ENCODE measurements around the gene IL6R.
"Not testable (repeated sequence)": the region's sequence is repeated elsewhere in the genome, so short reads cannot be mapped to it uniquely, and the experiment has no call there.

Gene IL6R

DNA sequence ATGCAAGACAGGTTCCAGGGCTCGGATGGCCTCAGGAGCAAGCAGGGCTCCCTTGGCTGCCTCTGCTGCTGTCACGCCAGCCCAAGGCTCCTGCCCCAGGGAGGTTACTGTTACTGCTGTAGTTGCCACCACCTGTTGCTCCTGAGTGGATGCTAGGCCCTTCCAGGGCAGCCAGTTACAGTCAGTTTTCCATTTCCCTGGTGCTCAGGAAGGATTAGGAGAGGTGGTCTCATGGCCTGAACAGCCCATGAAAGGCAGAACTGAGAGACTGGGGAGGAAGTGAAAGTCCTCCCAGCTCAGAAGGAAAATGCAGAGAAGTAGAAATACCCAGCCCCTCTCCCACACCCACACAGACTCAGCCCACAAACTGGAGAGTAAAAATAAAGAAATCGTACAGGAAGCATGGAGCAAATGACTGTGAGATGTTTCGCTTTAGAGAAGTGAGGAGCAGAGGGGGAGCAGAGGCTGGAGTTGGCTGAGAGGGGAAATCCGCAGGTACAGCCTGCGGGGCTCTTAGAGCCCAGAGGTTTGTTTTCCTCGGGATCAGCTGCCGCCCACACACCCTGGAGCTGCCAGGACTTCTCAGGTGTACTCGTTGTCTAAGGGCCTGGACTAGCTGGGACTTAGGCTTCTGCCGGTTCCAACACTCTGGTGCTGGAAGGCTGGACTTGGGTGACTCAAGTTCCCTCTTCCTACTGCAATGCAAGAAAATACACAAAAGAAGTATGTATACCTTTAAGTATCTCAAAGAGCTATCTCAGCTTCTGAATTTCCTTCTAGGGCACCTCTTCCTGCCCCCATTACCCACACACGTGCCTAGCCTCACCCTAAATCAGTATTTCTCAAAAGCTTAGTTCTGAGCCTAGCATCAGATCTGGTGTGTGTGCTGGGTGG, 2.3 kb downstream of the IL6R start:
- DNase-seq = peak; percentile 78

DNA sequence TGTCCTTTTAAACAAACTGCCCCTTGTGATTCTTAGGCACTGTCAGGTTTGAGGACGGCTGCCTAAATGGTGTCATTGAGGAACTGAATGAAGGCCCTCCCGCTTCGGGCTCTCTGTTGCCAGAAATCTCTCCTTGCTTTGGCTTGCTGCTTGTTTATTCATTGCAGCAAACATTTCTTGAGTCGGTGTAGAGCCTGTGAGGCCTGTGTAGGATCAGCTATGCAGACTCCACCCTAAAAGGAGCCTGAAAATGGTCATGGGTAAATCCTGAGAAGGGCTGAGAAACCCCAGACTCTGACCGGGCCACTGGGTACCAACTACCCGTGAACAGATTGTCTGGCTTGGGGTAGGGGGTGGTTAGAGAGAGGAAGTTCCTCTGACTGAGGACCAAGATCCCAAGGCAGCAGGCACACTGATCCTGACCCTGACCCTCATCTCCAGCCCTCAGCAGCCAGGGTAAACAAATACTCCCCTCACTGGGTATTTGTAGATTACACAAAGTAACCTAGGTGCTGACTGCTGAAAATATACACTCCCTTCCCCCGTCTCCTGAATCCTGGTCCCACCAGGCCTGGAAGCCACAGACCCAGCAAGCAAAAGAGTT, 3.1 kb downstream of the IL6R start:
- DNase-seq = no peak

GRCh38 chr1:154410185-154410827, 5.2 kb downstream of the IL6R start:
- no peak for DNase-seq

GRCh38 chr1:154411525-154411924, 6.4 kb downstream of the IL6R start:
- DNase-seq = no peak

DNA sequence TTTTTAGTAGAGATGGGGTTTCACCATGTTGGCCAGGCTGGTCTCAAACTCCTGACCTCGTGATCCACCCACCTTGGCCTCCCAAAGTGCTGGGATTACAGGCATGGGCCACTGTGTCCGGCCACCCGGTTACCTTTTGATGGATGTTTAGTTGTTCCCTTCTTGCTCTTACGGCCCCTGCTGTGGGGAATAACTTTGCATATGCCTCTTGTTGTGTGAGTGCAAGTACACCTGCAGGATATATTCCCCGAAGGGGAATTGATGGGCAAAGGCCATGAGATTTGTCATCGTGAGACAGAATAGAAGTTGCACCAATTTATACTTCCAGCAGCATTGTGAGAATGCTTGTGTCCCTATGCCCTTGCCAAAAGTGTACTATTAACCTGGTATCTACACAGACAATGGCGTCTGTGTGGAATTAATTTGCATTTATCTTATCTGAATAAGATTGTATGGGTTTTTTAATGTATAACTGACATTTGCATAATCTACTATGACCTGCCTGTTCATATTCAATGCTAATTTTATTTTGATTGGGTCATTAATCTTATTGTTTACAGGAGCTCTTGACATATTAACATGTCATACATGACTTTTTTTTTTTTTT, 8.1 kb downstream of the IL6R start:
- no peak for DNase-seq

DNA sequence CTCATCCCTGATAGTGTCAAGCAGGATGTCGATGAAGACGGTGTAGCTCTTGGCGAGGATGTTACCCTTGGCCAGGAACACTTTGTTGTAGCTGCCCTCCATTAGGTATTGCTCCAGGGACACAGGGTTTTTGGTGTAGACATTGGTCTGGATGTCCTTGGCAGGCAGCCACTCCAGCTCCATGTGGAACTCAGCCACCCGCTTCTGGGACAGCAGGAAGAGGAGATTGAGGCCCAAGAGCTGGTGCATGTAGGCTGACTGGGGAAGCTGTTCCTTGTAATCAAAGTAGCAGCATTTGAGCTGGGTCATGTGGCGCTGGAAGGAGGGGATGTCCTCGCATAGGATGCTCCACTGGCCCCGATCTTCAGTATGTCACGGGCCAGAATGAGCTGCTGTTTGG, 9.5 kb downstream of the IL6R start:
- DNase-seq = no peak

GRCh38 chr1:154416471-154417337, 11.6 kb downstream of the IL6R start:
- DNase-seq = no peak

DNA sequence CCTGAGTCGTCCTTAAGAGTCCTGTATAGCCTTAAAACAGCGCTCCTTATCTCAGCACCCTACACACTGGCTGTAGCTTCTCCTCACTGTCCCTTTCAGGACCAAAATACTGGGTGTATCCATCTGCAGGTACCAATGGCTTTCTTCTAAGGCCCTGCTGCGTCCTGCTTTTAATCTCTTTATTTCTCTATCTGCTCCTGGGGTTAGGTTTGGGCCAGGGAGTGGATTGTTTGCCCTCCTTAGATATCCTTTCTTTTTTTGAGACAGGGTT, 12.1 kb downstream of the IL6R start:
- no peak for DNase-seq

- no peak for DNase-seq
These were observed 13.1 kb downstream of the IL6R start for GRCh38 chr1:154418062-154418921.

- DNase-seq = no peak
These were observed 13.9 kb downstream of the IL6R start for GRCh38 chr1:154418923-154419619.

DNA sequence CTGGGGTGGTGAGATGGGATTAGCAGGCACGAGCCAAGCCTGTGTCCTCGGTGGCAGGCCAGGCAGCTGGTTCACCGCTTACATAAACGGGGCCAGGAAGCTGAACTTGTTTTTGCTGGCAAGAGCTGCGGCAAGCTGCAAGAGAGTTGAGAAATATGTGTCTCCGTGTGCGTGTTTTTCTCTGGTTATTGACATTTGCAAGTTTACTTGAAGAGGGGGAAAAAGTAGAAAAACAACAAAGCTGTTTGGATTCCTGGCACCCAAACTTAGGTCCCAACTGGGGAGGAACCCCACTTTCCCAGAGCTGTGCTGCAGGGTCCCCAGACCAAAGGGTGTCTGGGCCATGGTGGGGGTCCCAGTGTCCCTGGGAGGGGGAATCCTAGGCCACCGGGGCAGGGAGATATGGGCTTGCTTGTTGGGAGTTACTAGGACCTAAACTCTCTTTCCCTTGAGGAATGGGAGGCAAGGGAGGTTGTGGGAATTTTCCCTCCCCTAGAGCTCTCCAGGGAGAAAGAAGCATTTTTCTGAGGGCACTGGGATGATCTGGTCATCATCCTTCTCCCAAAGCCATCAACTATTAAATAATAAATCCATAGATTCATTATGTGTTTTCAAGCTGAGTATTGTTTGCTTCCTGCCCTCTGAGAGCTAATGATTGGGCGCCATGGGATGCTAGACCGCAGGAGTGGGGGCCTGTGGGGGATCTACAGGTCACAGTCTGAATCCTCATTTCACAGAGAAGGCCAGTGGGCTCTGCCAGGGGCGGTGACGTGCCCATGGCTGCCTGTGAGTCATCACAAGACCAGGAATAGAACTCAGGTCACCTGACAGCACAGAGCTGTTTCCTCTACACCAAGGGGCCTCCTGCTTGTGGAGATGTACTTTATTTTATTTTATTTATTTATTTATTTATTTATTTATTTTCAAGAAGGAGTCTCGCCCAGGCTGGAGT, 14.8 kb downstream of the IL6R start:
- DNase-seq = no peak

- DNase-seq = no peak
These were observed 16.1 kb downstream of the IL6R start for GRCh38 chr1:154420961-154421924.

DNA sequence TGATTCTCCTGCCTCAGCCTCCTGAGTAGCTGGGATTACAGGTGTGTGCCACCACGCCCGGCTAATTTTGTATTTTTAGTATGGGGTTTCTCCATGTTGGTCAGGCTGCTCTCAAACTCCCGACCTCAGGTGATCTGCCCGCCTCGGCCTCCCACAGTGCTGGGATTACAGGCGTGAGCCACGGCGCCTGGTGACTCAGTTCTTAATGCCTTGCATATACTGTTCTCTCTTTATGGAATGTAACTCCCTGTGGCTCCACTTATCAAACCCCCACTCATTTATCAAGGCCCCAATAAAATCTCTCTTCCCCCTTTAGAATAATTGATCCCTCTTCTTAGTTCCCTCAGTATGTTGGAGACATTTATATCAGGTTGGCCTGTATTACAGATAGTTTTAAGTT, 16.9 kb downstream of the IL6R start:
- not testable (repeated sequence) for DNase-seq

- DNase-seq = no peak
These were observed 17.4 kb downstream of the IL6R start for GRCh38 chr1:154422521-154422920.

DNA sequence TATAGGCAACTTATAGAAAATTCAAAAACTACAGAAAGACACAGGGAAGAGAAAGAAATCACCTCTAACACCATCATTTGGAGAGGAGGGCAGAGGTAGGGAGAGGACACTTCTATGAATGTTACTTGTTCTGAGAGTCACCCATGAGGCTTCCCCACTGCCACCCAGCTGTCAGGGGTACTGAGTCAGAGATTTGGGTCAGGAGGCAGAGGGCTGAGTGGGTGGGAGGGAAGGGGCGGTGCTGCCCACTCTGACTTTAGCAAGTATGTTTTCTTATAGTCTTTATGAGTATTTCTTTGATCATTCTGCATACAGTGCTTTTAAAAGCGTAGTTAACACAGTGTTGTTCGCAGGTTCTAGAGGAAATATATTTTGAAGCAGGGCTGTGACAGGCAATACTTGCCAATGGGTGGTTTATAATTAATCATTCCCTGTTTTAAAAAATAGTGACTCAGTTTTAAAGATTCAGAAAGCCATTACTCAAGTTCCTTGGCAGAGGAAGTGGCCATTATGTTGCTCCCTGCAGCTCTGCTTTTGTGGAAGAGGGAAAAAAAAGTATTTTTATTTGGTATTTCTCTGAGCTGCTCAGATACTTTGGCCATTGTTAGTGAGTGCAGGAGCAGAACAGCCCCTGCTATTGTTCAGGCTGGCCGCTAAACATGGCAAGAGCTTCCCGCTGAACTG, 18.3 kb downstream of the IL6R start:
- DNase-seq = no peak

GRCh38 chr1:154423988-154424326, 18.8 kb downstream of the IL6R start:
- no peak for DNase-seq

- no peak for DNase-seq
These were observed 20.0 kb downstream of the IL6R start for GRCh38 chr1:154425172-154425571.

Data from activated CD8-positive, alpha-beta memory T cell treated with anti-CD3 and anti-CD28 coated beads for 24 hours (primary cell).